Measurements from ENCODE around the gene DNAI7.

The DNAI7 gene

DNA sequence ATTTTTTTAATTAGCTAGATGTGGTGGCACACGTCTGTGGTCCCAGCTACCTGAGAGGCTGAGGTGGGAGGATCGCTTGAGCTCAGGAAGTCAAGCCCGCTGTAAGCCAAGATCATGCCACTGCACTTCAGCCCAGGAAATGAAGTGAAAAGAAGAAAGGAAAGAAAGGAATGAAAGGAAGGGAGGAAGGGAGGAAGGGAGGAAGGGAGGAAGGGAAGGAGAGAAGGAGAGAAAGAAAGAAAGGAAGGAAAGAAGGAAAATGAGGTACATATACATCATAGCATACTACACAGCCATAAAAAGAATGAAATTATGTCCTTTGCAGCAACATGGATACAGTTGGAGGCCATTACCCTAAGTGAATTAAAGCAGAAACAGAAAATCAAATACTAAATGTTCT is 12.2 kb downstream of the DNAI7 start:
- no peak for DNase-seq

DNA sequence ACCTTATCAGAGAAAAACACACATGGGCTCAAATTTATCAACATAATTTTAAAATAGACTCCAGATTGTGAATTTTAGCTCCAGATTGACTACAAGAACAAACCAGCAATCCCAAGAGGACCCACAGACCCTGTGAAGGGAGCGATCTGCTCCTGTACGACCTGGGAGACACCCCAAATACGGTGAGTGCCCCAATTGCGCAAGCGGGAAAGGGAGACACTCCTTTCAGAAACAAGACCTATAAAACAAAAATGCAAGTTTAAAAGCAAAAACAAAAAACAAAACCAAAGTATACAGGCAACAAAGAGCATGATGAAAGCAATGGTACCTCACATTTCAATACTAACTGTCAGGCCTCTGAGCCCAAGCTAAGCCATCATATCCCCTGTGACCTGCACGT is 32.1 kb downstream of the DNAI7 start:
- no peak for DNase-seq

DNA sequence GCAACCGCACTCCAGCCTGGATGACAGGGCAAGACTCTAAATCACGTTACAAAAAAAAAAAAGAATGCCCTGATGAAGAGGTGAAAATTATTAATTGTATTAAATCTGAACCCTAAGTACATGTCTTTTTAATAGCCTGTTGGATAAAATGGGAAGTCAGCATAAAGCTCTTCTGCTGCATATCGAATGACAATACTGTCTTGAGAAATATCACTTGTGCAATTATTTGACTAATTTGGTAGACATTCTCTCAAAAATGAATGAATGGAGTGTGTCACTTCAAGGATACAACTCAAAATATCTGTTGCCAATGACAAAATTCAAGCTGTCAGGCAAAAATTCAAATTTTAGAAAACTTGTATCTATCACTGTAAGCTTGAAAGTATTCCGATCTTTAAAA is 38.9 kb downstream of the DNAI7 start:
- DNase-seq, result no peak

DNA sequence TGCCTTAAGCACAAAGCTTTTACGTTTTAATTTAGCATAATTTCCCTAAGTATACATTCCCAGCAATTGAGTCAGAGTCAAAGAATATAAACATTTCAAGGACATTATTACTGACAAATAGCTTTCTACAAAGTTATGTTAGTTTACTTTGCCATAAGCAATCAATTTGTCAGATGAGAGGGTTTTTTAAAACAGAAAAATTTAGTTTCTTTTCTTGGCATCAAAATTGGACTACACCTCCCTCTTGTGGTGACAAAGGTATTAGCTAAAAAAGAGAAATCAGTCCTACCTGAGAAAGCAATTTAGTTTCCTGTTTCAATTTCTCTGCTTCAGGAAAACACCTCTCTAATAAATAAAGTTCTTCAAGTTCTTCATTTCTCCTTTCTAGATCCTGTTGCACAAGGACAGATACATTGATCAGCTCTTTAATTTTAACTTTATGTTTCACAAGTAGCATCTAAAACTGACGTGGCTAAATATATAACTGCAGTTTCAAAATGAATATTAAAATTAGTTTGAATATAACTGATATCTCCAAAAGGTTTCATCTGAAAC is 39.9 kb downstream of the DNAI7 start:
- DNase-seq, result no peak

DNA sequence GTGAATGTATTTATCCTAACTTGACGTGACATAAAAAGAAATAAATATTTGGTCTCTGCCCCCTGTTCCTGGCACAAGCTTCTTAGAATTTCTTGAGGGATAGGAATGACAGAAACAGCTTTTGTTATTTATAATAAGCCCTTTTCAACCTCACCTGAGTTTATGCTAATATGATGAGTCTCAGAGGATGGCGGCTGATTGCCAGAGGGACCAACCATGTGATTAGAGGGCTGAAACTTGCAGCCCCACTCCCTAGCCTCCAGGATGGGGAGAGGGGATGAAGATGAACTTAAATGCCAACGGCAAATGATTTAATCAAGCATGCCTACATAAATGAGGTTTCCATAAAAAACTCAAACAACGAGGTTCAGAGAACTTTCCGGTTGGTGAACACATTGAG is 42.9 kb downstream of the DNAI7 start:
- DNase-seq, result no peak

DNA sequence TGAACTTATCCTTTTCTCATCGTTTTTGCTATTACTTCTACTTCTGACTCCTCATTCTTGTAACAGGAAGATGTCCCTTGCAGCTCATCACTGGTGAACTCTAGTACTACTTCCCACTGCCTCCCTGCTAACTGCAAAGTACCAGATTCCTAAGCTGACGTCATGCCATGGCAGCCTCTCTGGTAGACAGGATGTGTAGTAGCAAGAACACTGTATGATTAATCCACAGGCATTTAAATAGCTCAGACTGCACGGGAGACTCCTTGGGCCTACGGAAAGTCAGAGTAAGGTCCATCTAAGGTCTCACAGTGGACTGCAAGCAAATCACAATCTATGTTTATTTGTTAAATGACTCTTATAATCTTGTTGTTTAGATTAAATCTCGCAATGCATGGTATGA is 43.5 kb downstream of the DNAI7 start:
- DNase-seq, result no peak

DNA sequence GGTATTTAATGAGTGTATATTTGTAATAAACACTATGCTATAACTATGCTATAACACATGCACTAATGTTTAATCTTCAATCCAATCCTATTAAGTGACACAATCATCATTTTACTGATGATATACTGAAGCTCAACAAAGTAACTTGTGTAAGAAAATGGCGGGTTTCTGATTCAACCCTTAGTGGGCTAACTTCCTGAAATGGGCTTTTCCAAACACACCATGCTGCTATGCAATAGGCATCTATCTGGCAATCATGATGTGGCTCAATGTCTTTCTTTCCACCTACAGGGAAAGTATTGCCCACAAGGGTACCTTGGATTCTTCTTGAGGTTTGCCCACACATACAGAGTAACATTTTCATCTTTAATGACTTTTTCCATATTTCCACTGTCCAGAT is 48.3 kb downstream of the DNAI7 start:
- DNase-seq, result no peak

DNA sequence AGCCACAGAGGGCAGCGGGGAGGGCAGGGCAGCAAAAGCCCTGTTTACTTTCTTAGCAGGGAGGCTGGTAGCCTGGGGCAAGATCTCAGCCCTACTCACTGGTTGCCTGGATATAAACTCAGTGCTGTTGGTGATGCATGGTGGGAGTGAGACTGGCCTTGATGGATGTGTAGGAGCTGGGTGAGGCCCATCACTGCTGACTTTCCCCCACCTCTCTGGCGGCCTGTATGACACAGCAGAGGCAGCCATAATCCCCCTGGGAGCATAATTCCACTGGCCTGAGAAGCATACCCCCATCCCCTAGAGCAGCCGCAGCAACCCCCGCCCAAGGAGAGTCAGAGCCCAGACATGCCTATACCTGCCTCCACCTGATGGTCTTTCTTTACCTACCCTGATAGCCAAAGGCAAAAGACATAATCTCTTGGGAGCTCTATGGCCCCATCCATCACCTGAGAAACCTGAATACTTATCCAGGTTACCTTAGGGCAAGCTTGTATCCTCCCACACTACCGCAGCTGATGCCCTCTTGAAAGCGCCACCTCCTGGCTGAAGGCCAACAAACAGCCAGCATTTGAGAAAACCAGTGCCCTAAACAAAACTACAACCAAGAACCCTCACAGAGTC is 59.3 kb downstream of the DNAI7 start:
- peak; percentile 69 for DNase-seq

DNA sequence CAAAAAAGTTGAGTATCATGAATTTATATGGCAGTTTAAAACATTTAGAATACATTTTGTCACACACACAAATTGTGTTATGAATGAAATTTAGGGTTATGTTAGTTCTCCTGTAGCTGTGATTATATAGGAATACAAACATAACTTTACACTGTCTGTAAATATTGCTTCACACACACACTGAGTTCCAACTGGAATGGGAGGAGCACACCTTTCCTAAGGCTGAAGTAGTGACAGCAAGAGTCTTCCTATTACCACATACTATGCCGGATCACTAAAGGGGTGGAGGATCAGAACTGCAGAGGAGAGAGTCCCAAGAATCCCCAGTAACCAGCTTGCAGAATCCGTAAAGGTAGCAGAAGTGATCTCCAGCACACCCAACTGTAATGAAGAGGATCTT is 63.7 kb downstream of the DNAI7 start:
- no peak for DNase-seq

DNA sequence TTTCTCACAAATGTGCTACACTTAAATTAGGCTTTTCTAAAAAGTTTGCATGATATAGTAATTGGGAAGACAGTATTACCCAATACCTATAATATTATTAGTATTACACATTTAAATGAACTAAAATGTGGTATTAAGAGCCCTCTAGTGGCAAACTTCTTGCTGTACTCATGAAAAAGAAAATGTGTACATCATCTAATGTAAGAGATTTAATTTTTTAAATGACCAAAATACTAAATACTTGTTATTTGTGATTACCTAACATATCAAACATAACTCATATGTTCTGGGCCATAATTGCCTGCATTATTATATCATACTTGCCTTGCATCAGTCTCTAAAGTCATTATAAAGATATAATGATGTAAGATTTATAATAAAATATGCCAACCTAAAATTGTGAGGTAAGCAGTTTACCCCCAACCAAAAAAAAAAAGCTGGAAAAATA is 64.2 kb downstream of the DNAI7 start:
- DNase-seq, result no peak

DNA sequence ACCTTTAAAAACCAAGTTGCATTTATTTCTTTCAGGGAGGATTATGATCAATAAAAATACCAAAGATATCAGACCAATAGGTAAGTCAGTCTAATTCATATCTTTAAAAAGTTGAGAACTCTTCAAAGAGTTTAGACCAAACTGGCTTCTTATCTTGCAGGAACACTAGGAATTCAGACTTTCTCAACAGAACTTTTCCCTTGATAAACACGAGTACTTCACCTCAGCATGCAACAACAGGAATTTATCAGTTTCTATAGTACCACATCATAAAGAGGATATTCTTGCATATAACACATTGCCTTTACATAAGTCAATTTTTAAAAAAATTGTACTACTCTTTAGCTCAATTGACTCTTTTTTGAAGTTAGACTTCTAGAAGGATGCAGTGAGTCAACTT is 68.2 kb downstream of the DNAI7 start:
- no peak for DNase-seq

DNA sequence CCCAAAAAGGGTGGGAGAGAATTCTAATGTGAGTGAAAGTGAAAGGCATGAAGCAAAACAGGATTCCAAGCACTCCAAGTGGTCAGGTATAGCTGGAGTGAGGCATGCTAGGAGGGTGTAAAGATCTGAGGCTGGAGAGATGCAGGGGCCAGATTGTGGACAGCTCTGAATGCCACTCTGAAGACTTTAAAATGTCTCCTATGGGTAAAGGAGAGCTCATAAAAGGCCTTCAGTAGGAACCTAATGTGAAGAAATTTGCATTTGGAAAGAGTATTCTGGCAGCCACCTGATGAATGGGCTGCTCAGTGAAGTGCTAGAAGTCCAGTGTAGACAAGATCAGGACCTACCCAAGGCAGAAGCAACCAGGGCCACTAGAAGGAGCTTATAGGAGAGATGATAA is 68.9 kb downstream of the DNAI7 start:
- no peak for DNase-seq

DNA sequence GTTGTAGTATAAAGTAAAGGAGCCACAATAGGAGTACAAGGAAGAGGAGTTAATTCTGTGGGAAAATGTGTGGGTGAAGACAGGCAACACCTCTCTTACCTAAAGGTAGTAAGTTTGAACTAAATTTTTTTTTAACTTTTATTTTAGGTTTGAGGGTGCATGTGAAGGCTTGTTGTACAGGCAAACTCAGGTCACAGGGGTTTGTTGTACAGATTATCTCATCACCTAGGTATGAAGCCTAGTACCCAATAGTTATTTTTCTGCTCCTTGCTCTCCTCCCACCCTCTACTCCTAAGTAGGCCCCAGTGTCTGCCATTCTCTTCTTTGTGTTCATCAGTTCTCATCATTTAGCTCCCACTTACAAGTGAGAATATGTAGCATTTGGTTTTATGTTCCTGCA is 70.5 kb downstream of the DNAI7 start:
- DNase-seq, result no peak

DNA sequence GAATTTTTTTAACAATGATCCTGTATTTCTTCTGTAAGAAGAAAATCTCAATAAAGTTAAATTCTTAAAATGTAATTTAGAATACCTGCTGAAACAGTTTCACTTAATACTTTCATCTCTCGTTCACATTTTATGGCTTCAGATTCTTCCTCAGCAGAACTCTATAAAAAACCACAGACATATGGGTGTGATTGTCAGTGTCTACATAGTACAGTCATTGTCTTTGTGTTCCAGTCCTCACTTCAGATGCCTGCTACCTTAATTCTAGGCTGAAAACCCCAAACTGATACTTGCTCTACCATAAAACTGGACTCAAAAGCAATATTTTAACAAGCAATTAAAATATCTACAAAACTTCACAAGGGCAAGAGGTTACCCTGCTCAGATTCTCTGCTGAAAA is 71.8 kb downstream of the DNAI7 start:
- DNase-seq, result no peak

DNA sequence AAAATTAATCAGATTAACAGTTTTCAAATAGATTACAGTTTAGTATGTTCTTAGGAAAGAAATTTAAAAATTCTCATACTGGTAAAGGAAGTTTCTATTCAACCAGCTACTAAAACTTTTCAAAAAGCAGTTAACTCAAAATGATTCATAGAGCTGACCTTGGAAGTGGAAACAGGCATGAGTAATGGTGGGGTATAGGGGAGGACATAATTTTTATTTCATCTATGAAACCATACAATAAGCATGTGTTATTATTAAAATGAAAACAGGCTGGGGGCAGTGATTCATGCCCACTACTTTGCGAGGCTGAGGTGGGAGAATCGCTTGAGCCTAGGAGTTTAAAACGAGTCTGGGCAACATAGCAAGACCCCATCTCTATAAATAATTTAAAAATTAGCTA is 73.0 kb downstream of the DNAI7 start:
- DNase-seq, result no peak

DNA sequence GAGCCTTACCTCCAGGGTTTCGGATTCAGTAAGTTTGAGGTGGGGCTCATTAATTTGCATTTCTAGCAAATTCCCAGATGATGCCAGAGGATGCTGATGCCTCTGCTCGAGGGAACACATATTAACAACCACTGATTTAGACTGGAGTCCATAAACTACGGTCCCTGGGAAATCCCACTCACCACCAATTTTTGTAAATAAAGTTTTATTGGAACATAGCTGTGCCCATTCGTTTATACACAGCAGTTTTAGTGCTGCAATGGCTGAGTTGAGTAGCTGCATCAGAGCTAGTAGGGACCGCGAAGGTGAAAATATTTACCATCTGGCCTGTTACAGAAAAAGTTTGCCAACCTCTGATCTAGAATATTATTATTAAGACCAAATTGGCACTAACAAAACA is 73.8 kb downstream of the DNAI7 start:
- no peak for DNase-seq

DNA sequence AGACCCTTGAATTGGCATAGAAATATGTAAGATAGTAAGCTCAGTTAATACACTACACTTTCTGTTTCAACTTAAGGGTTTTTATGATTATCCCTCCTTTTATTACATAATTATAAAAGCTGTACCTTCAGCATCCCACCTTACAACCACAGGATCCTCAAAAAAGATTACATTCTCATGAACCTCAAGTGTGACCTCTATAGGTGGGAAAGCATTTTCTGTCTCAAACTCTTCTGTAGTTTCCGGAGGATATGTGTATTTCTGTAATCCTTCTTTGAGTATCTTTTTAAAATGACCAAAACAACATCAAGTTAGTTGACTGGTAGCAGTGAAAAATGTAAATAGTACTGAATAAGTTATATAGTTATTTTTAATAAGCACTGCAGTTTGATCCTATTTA is 75.9 kb downstream of the DNAI7 start:
- no peak for DNase-seq

DNA sequence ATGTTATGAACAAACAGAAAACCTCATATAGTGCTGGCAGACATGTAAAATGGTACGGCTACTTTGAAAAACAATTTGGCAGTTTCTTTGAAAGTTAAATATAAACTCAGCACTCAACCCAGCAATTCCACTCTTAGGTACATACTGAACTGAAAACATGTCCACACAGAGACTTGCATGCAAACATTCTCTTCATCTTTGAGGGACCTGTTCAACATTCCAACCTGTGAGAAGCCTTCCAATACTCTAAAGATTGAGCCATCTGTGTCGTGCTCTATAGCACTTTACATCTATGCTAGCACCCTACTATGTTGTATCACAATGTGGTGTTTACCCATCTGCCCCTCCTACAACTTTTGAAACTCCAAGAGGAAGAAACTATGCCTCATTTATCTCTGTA is 79.3 kb downstream of the DNAI7 start:
- DNase-seq, result no peak

DNA sequence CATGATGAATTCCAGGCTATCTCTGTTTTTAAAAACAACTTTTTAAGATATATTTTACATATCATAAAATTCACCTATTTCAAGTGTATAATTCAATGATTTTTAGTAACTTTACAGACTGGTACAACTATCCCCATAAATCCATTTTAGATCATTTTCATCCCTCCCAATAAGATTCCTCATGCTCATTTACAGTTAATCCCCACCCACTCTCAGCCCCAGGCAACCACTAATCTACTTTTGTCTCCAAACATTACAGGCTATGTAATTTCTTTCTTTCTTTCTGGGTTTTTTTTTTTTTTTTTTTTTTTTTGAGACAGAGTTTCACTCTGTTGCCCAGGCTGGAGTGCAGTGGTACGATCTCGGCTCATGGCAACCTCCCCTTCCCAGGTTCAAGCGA is 81.3 kb downstream of the DNAI7 start:
- DNase-seq, result no peak

DNA sequence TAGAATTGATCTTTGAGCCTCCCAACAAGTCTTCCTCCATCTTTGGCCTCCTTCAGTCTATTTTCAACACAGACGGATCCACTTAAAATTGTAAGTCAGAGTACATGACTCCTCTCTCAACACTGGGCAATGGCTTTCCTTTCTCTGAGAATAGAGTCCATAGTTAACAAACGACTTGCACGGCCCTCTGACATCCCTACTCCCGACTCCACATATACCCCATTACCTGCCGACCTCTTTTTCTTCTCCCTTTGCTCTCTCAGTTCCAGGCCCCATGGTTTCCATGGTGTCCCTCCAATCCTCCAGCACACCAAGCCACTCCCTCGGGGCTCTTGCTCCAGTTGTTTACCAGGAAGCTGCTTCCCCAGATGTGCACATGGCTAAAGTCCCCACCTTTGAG is 84.7 kb downstream of the DNAI7 start:
- DNase-seq, result no peak

DNA sequence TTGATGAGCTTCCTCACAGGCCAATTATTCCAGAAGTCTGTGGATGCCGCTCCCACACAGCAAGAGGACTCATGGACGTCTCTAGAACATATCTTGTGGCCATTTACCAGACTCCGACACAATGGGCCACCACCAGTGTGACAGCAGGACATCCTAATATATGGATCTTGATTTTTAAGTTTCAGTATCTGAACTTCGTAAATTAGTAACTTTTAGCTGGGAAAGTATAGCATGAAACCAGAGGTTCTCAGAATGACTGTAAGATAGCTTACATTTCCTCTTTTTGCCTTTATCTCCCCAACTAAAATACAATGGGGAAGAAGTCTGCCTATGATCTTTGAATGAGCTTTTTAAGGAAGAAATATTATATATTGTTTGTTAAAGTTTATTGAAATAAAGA is 87.0 kb downstream of the DNAI7 start:
- no peak for DNase-seq

DNA sequence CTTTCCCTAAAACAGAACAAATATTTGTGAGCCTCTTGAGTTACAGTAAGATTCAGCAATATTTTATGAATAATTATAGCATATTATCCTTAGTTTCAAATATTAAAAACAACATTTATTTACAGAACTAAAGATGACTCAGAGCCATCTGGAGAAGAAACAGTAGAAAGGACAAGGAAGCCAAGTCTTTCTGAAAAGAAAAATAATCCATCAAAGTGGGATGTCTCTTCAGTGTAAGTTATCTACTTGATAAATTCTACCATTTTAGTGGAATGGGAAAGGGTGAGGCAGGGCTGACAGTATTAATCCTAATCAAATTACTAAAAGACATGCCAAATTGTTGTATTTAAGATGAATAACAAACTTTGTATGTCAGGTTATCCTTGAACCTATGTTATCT is 88.1 kb downstream of the DNAI7 start:
- DNase-seq, result no peak

DNA sequence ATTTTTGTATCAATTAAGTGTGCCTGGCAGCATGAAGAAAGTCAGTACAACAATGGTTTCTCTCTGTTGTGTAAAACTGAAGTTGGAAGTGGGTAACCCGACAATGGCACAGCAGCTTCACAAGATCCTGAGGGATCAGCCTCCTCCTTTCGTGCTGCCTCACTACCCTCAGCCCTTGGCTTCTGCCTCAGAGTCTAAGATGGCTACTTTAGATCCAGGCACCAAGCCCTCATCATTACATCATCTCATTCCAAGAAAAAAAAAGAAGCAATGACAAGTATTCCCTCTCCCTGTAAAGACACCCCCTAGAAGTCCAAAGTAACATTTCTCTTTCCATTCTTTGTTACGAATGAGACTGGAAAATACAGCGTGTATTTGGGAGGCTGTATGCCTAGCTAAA is 92.6 kb downstream of the DNAI7 start:
- DNase-seq, result no peak

DNA sequence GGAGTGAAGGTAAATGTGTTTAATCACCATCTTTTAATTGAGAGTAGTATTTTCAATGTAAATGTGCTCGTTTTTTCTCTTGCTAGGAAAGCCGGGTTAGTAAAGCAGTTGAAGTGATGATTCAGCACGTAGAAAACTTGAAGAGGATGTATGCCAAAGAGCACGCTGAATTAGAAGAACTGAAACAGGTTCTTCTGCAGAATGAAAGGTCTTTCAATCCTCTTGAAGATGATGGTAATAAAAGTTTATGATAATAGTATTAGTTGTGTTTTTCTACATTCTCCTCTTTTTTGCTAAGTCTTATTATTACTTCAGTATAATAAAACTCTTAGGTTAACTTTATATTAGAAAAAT is 93.9 kb downstream of the DNAI7 start:
- no peak for DNase-seq

DNA sequence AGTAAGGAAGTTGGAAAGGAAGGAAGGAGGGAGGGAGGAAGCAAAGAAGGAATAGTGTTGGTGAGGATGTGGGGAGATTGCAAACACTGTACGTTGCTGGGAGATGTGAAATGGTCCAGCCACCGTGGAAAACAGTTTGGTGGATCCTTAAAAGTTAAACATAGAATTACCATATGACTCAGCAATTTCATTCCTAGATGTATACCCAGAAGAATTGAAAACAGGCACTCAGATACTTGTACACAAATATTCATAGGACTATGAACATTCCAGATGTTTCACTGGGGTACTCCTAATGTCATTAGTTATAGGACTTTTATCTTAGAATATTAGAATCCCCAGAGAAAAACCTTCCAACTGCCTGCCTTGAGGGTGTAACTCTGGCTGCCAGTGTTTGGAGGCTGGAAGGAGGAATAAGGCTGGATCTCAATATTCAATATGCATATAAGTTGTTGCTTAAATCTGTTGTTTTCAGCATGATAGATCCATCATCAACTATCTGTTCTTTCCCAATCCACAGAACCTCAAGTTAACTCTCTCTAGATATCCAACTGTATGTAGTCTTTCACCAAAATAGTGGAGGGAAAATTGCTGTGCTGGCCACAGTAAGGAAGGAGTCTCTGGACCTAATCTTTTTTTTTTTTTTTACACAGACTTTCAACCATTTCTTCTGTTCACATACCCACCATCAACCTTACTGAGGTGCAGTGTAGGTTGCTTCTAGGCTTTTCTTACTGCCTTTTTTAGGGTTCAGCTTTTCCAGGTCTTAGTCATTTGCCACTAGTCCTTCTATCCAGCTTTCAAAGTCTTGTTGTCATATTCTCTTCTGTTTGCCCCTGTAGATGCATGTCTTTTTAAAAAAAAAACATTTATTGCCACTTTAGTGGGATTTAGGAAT is 94.5 kb downstream of the DNAI7 start:
- DNase-seq, result no peak
